SW 1271 (cell line): Measurements from ENCODE around the gene GRM7.

ENCODE experiments used
- DNase-seq, 2 experiments: peaks; one replicate each; lab custom pipeline; 2025; lab: John Stamatoyannopoulos, UW

GRM7 gene

GRCh38 chr3:7720649-7721297 lies 859.9 kb downstream of the GRM7 start:
- no peak for DNase-seq

GRCh38 chr3:7721869-7722268 lies 861.0 kb downstream of the GRM7 start:
- no peak for DNase-seq

- no peak for DNase-seq
Measured at GRCh38 chr3:7728566-7729519, 867.9 kb downstream of the GRM7 start.

GRCh38 chr3:7733933-7734332 lies 873.0 kb downstream of the GRM7 start:
- DNase-seq, result no peak

GRCh38 chr3:7734456-7734855 lies 873.5 kb downstream of the GRM7 start:
- DNase-seq, result no peak

- no peak for DNase-seq
Measured at GRCh38 chr3:7737263-7737662, 876.3 kb downstream of the GRM7 start.

- DNase-seq, result no peak
Measured at GRCh38 chr3:7739754-7740153, 878.8 kb downstream of the GRM7 start.

- DNase-seq, result no peak
Measured at GRCh38 chr3:7740458-7740857, 879.5 kb downstream of the GRM7 start.

- no peak for DNase-seq
Measured at GRCh38 chr3:7744850-7745249, 883.9 kb downstream of the GRM7 start.

GRCh38 chr3:7745711-7746110 lies 884.8 kb downstream of the GRM7 start:
- DNase-seq, result no peak

- DNase-seq, result no peak
Measured at GRCh38 chr3:7749931-7750695, 889.2 kb downstream of the GRM7 start.

- no peak for DNase-seq
Measured at GRCh38 chr3:7752005-7752404, 891.1 kb downstream of the GRM7 start.

GRCh38 chr3:7754653-7755441 lies 893.9 kb downstream of the GRM7 start:
- DNase-seq, result no peak

- DNase-seq, result no peak
Measured at GRCh38 chr3:7759630-7760029, 898.7 kb downstream of the GRM7 start.

GRCh38 chr3:7760718-7761117 lies 899.8 kb downstream of the GRM7 start:
- no peak for DNase-seq

GRCh38 chr3:7764115-7764514 lies 903.2 kb downstream of the GRM7 start:
- no peak for DNase-seq

GRCh38 chr3:7766530-7766929 lies 905.6 kb downstream of the GRM7 start:
- DNase-seq, result no peak

GRCh38 chr3:7779331-7779730 lies 918.4 kb downstream of the GRM7 start:
- DNase-seq, result no peak

- DNase-seq, result no peak
Measured at GRCh38 chr3:7781395-7781794, 920.5 kb downstream of the GRM7 start.

GRCh38 chr3:7787871-7788828 lies 927.2 kb downstream of the GRM7 start:
- DNase-seq, result no peak

- no peak for DNase-seq
Measured at GRCh38 chr3:7788881-7789280, 928.0 kb downstream of the GRM7 start.
